GM12873 (cell line): ENCODE measurements around the gene GARIN5B.

ENCODE experiments used
- TF ChIP-seq, protein P1 (sequence below): IDR thresholded peaks from 2 replicates; pipeline ENCODE4 v1.5.1; 2012; ENCODE audit warnings: low read depth, mild to moderate bottlenecking, moderate library complexity, low read length, control low read depth; ENCODE audit not compliant: insufficient read depth; ENCODE audit errors: missing control alignments

The GARIN5B gene

GRCh38 chr19:55391191-55391670 is 28.2 kb upstream of the GARIN5B start:
- TF ChIP-seq, protein P1, sequence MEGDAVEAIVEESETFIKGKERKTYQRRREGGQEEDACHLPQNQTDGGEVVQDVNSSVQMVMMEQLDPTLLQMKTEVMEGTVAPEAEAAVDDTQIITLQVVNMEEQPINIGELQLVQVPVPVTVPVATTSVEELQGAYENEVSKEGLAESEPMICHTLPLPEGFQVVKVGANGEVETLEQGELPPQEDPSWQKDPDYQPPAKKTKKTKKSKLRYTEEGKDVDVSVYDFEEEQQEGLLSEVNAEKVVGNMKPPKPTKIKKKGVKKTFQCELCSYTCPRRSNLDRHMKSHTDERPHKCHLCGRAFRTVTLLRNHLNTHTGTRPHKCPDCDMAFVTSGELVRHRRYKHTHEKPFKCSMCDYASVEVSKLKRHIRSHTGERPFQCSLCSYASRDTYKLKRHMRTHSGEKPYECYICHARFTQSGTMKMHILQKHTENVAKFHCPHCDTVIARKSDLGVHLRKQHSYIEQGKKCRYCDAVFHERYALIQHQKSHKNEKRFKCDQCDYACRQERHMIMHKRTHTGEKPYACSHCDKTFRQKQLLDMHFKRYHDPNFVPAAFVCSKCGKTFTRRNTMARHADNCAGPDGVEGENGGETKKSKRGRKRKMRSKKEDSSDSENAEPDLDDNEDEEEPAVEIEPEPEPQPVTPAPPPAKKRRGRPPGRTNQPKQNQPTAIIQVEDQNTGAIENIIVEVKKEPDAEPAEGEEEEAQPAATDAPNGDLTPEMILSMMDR, result no peak

DNA sequence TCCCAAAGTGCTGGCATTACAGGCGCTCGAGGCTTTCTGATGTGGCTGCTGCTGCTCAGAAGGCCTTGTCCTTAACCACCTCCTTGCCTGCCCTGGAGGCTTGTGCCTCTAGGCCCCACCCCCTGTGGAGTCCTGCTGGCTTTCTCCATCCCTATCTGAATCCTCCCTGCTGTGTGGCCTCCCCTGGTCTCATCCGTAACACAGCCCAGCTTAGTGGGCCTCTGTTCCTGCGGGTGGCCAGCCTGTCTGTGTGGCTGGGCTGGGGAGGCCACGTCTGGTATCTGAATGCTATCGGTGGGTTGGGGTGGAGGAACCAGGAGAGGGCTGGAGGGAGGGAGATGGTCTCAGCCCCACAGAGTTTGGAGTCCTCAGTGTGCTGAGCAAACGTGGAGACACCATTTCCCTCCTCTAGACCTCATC is 27.4 kb upstream of the GARIN5B start:
- TF ChIP-seq, protein P1, result no peak

- TF ChIP-seq, protein P1, result no peak
These were observed 26.6 kb upstream of the GARIN5B start for GRCh38 chr19:55389386-55390317.

DNA sequence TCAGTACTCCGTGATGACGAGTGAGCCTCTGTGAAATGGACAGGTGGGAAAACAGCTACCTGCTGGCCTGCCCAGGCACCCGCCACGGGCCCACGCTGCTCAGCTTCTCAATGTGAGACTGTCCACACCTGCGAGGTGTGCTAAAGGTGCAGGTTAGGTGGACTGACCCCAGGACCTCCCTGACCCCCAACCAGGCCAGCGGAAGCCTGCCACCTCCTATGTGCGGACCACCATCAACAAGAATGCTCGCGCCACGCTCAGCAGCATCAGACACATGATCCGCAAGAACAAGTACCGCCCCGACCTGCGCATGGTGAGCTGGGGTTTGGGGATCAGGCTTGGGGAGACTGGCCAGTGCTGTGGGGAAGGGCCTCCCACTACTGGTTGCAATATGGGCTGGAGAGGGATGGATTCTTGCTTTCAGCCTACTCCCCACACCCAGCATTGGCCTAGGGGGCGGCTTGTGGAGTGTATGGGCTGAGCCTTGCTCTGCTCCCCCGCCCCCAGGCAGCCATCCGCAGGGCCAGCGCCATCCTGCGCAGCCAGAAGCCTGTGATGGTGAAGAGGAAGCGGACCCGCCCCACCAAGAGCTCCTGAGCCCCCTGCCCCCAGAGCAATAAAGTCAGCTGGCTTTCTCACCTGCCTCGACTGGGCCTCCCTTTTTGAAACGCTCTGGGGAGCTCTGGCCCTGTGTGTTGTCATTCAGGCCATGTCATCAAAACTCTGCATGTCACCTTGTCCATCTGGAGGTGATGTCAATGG is 24.9 kb upstream of the GARIN5B start:
- TF ChIP-seq, protein P1, result no peak

GRCh38 chr19:55386493-55386971 is 23.5 kb upstream of the GARIN5B start:
- TF ChIP-seq, protein P1, result no peak

GRCh38 chr19:55385724-55386492 is 22.8 kb upstream of the GARIN5B start, which contains the start of gene RPL28:
Gene RPL28 (plus strand): TSS chr19:55385932. CDS start chr19:55386358, 426 bp downstream.
- TF ChIP-seq, protein P1, result no peak
